ENCODE measurements around the gene MINK1. TPM values are rescaled to one million over a fixed set of nuclear protein-coding genes. Genes with fewer than 3 reads are reported as not detected.
A peak's percentile ranks its signal among the peaks of the same experiment; 100 is the strongest.

Gene MINK1
- polyA plus RNA-seq, 1 experiment: 69.1 TPM

GRCh38 chr17:4810696-4811290 is 22.3 kb upstream of the MINK1 start:
- CTCF ChIA-PET: interaction anchor here (0.9 kb wide), 1 partner anchor 92 kb away, joined by 4 read pairs; the partner anchor contains the start of gene CHRNE
- TF ChIP-seq CTCF (IDR thresholded peaks at IDR 0.05; ENCODE audit: insufficient read depth, low read depth, low read length): no peak
- no peak for DNase-seq (ENCODE audit: low read depth)

DNA sequence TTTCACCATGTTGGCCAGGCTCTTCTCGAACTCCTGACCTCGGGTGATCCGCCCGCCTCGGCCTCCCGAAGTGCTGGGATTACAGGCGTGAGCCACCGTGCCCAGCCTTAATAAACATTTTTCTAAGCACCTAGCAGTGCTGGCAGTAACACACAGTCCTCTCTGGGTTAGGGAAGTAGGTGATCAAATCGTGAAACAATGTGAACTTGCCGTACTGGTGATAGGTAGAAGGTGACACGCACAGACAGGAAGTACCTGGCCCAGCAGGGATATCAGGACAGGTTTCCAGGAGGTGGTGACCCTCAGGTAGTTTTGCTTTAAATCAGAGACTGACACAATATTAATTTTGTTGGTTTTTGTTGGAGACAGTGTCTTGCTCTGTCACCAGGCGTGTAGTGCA is 21.7 kb upstream of the MINK1 start:
- POLR2A ChIA-PET: no interaction called here
- CTCF ChIA-PET: interaction anchor here (1.2 kb wide), 1 partner anchor 80 kb away, joined by 4 read pairs; no protein-coding TSS in a partner anchor

More at GRCh38 chr17:4810696-4811290, 22.3 kb upstream of the MINK1 start:
- Histone ChIP-seq H3K27me3 (ENCODE audit: control insufficient read depth, insufficient read depth, low read length) (no peaks in the 10 kb centered on the region), H3K4me3 (ENCODE audit: low read depth, low read length) (no peak overlapping the region), H3K36me3 (ENCODE audit: control insufficient read depth, insufficient read depth, low read length) (peaks cover 21% of the 10 kb centered on the region)
- POLR2A ChIA-PET: no interaction called here

GRCh38 chr17:4812690-4813089 is 20.4 kb upstream of the MINK1 start:
- POLR2A ChIA-PET: no interaction called here
- H3K27me3 ChIP-seq (ENCODE audit: control insufficient read depth, insufficient read depth, low read length): no peaks in the 10 kb centered on the region
- CTCF ChIA-PET: interaction anchor here (1.1 to 1.6 kb wide), 2 partner anchors 22 to 26 kb away, joined by 4 read pairs; partner anchors contain the start of gene VMO1
- H3K36me3 ChIP-seq (ENCODE audit: control insufficient read depth, insufficient read depth, low read length): peaks cover 32% of the 10 kb centered on the region
- DNase-seq (ENCODE audit: low read depth): no peak
- H3K4me3 ChIP-seq (ENCODE audit: low read depth, low read length): no peak overlapping the region
- TF ChIP-seq CTCF (IDR thresholded peaks at IDR 0.05; ENCODE audit: insufficient read depth, low read depth, low read length): no peak

More for the DNA sequence above, 21.7 kb upstream of the MINK1 start:
- Histone ChIP-seq H3K36me3 (ENCODE audit: control insufficient read depth, insufficient read depth, low read length) (peaks cover 25% of the 10 kb centered on the region), H3K4me3 (ENCODE audit: low read depth, low read length) (no peak overlapping the region), H3K27me3 (ENCODE audit: control insufficient read depth, insufficient read depth, low read length) (no peaks in the 10 kb centered on the region)
- DNase-seq (ENCODE audit: low read depth): no peak
- no peak for TF ChIP-seq CTCF (IDR thresholded peaks at IDR 0.05; ENCODE audit: insufficient read depth, low read depth, low read length)

GRCh38 chr17:4815043-4815675 is 18.0 kb upstream of the MINK1 start:
- Histone ChIP-seq H3K4me3 (ENCODE audit: low read depth, low read length) (no peak overlapping the region), H3K36me3 (ENCODE audit: control insufficient read depth, insufficient read depth, low read length) (peaks cover 26% of the 10 kb centered on the region), H3K27me3 (ENCODE audit: control insufficient read depth, insufficient read depth, low read length) (no peaks in the 10 kb centered on the region)
- 0 out of 2 replicates have a peak, but pooled peaks have one; percentile 13 for TF ChIP-seq CTCF (IDR thresholded peaks at IDR 0.05; ENCODE audit: insufficient read depth, low read depth, low read length)
- ChIA-PET CTCF (interaction anchor here (0.6 to 1.4 kb wide), 3 partner anchors 9 to 611 kb away, joined by 3 to 5 read pairs (median 3); no protein-coding TSS in a partner anchor), POLR2A (no interaction called here)
- no peak for DNase-seq (ENCODE audit: low read depth)

- TF ChIP-seq CTCF (IDR thresholded peaks at IDR 0.05; ENCODE audit: insufficient read depth, low read depth, low read length): no peak
- ChIA-PET CTCF (no interaction called here), POLR2A (no interaction called here)
- peaks cover 21% of the 10 kb centered on the region for H3K36me3 ChIP-seq (ENCODE audit: control insufficient read depth, insufficient read depth, low read length)
- no peak for DNase-seq (ENCODE audit: low read depth)
- no peak overlapping the region for H3K4me3 ChIP-seq (ENCODE audit: low read depth, low read length)
- no peaks in the 10 kb centered on the region for H3K27me3 ChIP-seq (ENCODE audit: control insufficient read depth, insufficient read depth, low read length)
Observed at GRCh38 chr17:4816826-4817225, 16.3 kb upstream of the MINK1 start.
